Hippocampal formation (tissue), 2 donors: Measurements from ENCODE around the gene AQP12A.
"Not testable (repeated sequence)": the region's sequence is repeated elsewhere in the genome, so short reads cannot be mapped to it uniquely, and the experiment has no call there.

Experiments used
- DNase-seq, 2 donors: peaks; one replicate each; lab custom pipeline; 2025; lab: John Stamatoyannopoulos, UW

AQP12A gene

GRCh38 chr2:240687741-240688552, 3.7 kb upstream of the AQP12A start:
- DNase-seq = no peak

DNA sequence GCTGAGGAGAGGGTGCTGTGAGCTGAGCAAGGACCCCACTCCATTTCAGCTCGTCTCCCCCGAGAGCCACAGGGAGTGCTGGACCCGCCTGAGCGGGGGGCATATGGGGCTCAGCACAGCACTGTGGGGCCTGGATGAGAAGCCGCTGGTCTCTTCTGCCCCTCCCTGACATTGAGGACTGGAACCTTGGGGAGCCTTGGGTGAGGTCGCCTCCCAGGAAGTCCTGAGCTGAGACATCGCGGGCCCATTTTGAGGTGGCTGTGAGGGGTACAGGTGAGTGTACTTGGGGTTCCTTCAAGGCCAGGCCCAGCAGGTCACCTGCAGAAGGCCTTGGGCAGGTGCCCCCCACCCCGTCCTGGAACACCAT, 3.1 kb upstream of the AQP12A start:
- DNase-seq = no peak

DNA sequence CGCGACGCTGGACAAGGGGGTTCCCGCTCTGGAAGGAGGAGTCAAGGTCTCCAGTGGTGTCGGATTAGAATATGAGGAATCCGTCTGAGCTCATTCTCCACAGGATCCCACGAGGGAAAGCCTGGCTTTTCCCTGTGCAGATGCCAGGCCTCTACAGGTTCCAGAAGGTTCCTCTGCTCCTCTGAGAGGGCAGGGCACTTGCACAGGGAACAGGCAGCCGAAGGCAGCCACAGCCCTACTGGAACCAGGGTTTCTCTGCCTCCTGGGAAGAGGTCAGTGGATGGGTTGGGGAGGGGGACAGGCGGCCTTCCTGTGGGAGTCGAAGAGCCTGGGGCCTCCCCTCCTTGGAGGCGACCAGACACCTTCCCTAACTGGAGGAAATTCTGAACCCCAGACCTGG, 1.7 kb upstream of the AQP12A start:
- DNase-seq = no peak

GRCh38 chr2:240690421-240691074, 1.1 kb upstream of the AQP12A start:
- DNase-seq = not testable (repeated sequence)

DNA sequence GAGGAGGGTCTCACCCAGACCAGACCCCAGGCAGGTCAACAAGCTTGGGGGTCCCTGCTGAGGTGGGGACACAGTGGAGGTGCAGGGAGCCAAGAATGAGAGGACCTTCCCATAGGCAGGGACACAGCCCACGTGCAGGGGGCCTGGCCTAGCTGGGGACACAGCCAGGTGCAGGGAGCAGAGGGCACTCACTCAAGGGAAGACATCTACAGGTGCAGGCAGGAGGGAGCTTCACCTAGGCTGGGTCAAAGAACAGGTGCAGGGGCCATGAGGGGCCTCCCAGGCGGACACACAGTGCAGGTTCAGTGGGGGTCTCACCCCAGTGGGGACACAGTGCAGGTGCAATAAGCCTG, 615 bp upstream of the AQP12A start:
- DNase-seq = not testable (repeated sequence)

GRCh38 chr2:240692583-240693561, 1.2 kb downstream of the AQP12A start:
- not testable (repeated sequence) for DNase-seq

GRCh38 chr2:240694304-240694703, 2.6 kb downstream of the AQP12A start:
- not testable (repeated sequence) for DNase-seq

DNA sequence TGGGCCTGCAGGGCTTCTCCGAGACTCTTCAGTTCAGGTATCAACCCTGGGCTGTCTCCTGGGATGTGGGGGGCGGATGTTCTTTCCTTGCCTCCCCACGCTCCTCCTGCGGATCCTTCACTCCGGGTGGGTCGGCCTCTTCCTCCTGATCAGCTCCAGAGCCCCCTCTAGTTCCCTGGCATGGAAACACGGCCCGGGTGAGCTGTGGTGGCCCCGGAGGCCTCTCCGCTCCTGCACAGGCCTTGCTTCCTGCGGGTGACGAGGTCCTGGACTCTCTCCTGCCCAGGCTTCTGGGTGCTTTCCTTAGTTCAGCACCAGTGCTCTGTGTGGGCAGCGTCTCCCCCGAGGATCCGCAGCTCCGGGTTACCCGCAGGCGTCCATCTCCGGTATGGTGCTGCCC, 3.9 kb downstream of the AQP12A start:
- not testable (repeated sequence) for DNase-seq

DNA sequence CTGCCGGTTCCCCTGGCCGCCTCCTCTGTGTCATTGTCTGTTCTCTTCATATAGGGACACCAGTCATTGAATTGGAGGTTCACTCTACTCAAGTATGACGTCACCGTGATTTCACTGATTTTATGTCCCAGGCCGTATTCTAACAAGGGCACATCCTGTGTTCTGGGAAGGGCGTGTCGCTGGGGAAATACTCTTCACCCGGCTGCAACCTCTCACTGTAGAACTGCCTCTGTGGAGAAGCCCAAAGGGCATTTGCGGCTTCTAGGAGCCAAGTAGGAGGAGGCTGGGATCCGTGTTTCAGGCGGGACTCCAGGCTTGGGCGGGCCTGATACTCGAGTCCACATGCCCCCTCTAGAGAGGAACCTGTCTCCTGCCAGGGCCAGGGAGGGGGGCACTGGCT, 4.8 kb downstream of the AQP12A start:
- not testable (repeated sequence) for DNase-seq

GRCh38 chr2:240698852-240699561, 7.3 kb downstream of the AQP12A start:
- DNase-seq = not testable (repeated sequence)

- DNase-seq = not testable (repeated sequence)
Measured at GRCh38 chr2:240699835-240700234, 8.2 kb downstream of the AQP12A start.

- DNase-seq = not testable (repeated sequence)
Measured at GRCh38 chr2:240700616-240701015, 8.9 kb downstream of the AQP12A start.

GRCh38 chr2:240701091-240701735, 9.5 kb downstream of the AQP12A start:
- DNase-seq = no peak

DNA sequence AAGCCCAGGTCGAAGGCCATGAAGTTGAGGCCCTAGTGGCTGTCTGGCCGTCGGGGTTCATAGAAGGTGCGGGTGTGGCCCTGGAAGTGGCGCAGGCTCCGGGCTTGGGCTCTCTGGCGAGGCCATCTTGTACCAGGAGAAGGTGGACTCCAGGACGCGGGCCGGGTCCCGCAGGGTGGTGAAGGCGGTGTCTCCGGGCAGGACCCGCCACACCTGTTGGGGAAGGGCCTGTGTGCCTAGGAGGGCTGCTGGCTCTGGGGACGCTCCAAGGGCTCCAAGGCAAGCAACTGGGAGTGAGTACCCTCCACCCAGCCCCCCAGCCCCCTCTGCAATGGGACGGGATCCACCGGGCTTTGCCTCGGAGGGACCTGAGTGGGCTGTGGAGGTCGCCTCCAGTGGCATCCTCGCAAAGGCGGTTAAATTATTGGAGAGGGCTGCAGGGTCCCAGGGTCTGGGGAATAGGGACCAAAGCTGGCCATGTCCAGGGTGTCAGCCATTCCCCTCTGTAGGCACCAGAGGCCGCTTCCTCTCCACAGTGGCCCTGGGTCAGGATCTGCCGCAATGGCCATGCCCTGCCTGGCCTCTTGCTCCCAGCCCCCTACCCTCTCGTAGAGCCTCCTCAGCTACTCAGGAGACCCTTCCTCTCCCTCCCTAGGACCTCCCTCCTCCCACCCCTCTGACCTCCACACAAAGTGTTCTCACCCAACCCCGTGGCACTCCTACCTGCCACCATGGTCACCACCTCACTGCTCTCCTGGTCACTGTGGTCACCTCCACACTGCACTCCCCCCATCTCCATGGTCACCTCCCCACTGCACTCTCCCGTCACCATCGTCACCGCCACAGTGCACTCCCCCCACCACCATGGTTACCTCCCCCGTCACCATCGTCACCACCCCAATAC, 10.3 kb downstream of the AQP12A start:
- no peak for DNase-seq

- no peak for DNase-seq
Measured at GRCh38 chr2:240702640-240703011, 11.0 kb downstream of the AQP12A start.

- DNase-seq = no peak
Measured at GRCh38 chr2:240703417-240704341, 12.0 kb downstream of the AQP12A start.

DNA sequence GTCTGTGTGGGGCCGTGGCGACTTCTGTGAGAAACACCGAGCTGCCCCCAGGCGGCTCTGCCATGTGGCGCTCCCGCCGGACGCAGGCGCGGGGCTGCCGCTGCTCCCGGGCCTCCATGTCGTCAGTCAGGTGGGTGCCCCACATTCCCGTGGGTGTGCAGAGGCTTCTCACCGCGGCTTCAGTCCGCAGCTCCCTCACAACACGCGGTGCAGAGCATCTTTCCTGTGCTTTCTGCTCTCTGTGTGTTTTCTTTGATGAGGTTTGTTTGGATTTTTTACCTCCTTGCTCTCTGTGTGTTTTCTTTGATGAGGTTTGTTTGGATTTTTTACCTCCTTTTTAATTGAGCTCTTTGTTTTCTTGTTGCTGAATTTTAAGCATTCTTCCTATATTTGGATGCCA, 13.0 kb downstream of the AQP12A start:
- DNase-seq = no peak

GRCh38 chr2:240705204-240705791, 13.6 kb downstream of the AQP12A start:
- no peak for DNase-seq
